CD4-positive, alpha-beta T cell treated with Interleukin-10 for 1 hour (primary cell): ENCODE data around the gene PTDSS2.
A peak's percentile ranks its signal among the peaks of the same experiment; 100 is the strongest.
"Not testable (repeated sequence)": the region's sequence is repeated elsewhere in the genome, so short reads cannot be mapped to it uniquely, and the experiment has no call there.

Experiments
- DNase-seq: peaks from one replicate; pipeline ENCODE4 v3.0.0-alpha.2; 2020

The PTDSS2 gene

GRCh38 chr11:414318-414857, 35.7 kb upstream of the PTDSS2 start:
- no peak for DNase-seq

GRCh38 chr11:415640-416041, 34.4 kb upstream of the PTDSS2 start:
- DNase-seq: no peak

GRCh38 chr11:416051-416756, 33.9 kb upstream of the PTDSS2 start:
- DNase-seq: no peak

GRCh38 chr11:416757-417621, 33.1 kb upstream of the PTDSS2 start:
- peak; percentile 41 for DNase-seq

- no peak for DNase-seq
Measured at GRCh38 chr11:417652-418342, 32.3 kb upstream of the PTDSS2 start.

GRCh38 chr11:418343-419247, 31.5 kb upstream of the PTDSS2 start:
- DNase-seq: no peak

- no peak for DNase-seq
Measured at GRCh38 chr11:419248-420005, 30.7 kb upstream of the PTDSS2 start.

- no peak for DNase-seq
Measured at GRCh38 chr11:420054-420910, 29.8 kb upstream of the PTDSS2 start.

GRCh38 chr11:420911-421321, 29.2 kb upstream of the PTDSS2 start:
- no peak for DNase-seq

GRCh38 chr11:422249-422656, 27.8 kb upstream of the PTDSS2 start:
- DNase-seq: no peak

GRCh38 chr11:424232-424631, 25.8 kb upstream of the PTDSS2 start:
- DNase-seq: no peak

- not testable (repeated sequence) for DNase-seq
Measured at GRCh38 chr11:424766-425165, 25.3 kb upstream of the PTDSS2 start.

- DNase-seq: no peak
Measured at GRCh38 chr11:425301-425700, 24.8 kb upstream of the PTDSS2 start.

- no peak for DNase-seq
Measured at GRCh38 chr11:426851-427250, 23.2 kb upstream of the PTDSS2 start.

GRCh38 chr11:428295-428694, 21.8 kb upstream of the PTDSS2 start:
- DNase-seq: no peak

- DNase-seq: no peak
Measured at GRCh38 chr11:429391-429790, 20.7 kb upstream of the PTDSS2 start.

- DNase-seq: no peak
Measured at GRCh38 chr11:429931-430456, 20.1 kb upstream of the PTDSS2 start.

GRCh38 chr11:431921-432320, 18.2 kb upstream of the PTDSS2 start:
- DNase-seq: no peak

- DNase-seq: no peak
Measured at GRCh38 chr11:432501-433100, 17.5 kb upstream of the PTDSS2 start.

GRCh38 chr11:433111-433510, 17.0 kb upstream of the PTDSS2 start:
- DNase-seq: no peak
